HG03521 (cell line): ENCODE results near the gene C22orf31.
"Not testable (repeated sequence)": the region's sequence is repeated elsewhere in the genome, so short reads cannot be mapped to it uniquely, and the experiment has no call there.

Experiments
- ATAC-seq: cut with Tn5 transposase; IDR thresholded peaks from one replicate; pipeline ENCODE4 v1.9.1; 2021; ENCODE audit warnings: mild to moderate bottlenecking, moderate library complexity; ENCODE audit not compliant: unreplicated experiment

C22orf31 gene

DNA sequence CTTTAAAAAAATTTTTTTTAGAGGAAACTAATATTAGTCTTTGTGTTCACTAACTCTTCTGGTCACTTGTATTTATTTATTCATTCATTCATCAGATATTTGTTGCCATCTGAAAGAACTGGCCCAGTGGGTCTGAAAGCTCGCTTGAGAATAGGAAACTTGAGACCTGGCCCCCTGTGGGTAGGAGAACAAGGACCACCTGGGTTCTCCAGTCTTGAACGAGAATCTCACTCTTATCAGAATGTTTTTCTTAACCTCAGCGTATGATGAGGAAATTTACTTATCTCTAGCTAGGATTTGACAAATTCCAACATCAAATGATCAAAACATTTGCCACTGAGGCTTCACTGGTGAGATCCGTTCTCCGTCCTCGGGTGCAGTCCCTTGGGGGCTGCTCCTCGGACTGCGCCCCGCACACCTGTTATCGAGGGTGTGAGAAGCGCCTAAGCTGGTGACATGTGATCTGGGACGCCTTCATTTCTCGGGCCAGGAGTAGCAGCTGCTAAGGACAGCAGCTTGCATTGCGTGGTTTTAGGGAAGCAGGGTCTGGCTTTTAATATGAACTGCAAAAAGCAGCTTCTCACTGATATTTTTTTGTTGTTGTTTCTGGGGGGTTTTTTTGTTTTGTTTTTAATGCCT, 6.3 kb downstream of the C22orf31 start:
- no peak for ATAC-seq

DNA sequence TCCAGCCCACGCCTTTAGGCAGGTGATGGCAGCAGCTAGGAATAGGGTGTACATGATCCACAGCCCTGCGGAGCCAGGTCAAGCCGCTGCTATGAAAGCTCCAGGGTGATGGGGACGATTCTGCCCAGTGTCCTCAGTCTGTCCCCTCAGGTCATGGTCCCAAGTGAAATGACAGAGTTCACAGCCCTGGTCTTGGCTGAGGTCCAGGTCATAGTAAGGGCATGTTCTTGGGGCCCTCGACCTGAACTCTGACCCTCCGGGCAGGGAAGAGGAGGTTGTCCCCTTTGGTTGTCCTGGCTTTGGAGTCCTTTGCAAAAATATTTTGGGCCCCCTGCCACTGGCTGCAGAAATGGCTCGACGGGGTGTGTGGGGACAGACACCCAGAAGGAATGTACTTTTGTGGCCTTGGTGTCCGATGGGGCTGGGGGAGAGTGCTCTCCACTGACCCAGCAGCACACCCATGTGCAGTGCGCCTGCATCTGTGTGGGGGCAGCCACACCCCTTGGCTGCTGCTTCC, 7.3 kb downstream of the C22orf31 start:
- ATAC-seq: no peak

DNA sequence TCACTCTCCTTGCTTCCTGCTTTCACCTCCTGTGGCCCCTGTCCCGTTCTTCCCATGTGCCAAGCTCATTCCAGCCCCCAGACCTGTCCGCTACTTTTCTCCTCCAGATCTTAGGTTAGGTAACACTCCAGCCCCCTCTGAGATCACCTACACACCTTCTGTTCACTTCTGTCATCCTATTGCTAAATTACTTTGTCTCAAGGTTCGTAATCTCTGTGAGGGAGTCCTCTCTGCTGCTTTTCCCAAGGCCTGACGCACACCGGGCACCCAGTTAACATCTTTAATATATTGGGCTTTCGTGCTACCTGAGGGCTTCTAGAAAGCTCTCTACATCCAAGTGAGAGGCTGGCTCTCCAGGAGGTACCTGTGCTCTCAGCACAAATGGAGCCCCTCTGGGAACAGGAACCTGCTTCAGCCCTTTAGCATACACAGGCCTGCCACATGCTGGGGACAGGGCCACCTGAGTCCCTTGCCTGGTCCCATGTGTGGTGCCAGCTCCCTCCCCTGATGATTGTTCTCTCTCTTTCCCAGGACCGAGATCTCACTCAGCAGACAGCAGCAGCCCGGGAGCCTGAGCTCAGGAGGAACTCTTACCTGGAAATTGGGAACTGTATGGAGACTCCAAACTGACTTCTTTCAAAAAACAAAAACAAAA, 8.5 kb downstream of the C22orf31 start:
- ATAC-seq: no peak

GRCh38 chr22:29050457-29050856, 11.2 kb downstream of the C22orf31 start:
- ATAC-seq: no peak

DNA sequence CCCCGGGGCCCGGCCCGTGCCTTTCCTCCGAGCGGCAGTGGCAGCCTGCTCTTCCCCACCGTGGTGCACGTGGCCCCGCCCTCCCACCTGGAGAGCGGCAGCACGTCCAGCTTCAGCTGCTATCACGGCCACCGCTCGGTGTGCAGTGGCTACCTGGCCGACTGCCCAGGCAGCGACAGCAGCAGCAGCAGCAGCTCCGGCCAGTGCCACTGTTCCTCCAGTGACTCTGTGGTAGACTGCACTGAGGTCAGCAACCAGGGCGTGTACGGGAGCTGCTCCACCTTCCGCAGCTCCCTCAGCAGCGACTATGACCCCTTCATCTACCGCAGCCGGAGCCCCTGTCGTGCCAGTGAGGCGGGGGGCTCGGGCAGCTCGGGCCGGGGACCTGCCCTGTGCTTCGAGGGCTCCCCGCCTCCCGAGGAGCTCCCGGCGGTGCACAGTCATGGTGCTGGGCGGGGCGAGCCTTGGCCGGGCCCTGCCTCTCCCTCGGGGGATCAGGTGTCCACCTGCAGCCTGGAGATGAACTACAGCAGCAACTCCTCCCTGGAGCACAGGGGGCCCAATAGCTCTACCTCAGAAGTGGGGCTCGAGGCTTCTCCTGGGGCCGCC, 11.9 kb downstream of the C22orf31 start:
- no peak for ATAC-seq

GRCh38 chr22:29048822-29049654, 12.6 kb downstream of the C22orf31 start:
- no peak for ATAC-seq

DNA sequence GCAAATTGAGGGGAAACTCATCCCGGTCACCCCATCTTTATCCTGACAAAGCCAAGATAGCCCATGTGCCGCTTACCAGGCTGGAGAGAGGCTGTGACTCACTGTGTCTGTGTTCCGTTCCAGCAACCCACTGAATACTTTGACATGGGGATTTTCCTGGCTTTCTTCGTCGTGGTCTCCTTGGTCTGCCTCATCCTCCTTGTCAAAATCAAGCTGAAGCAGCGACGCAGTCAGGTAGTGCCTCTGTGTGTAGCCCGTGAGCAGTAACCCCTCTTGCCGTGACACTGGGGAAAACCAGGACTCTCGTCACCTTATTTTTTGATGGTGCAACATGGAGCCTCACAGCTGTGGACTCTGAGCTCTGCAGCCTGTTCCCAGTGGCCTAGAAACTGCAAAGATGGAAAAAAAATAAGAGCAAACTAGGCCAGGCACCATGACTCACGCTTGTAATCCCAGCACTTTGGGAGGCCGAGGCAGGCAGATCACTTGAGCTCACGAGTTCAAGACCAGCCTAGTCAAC, 16.9 kb downstream of the C22orf31 start:
- no peak for ATAC-seq

GRCh38 chr22:29043906-29044575, 17.6 kb downstream of the C22orf31 start:
- no peak for ATAC-seq

DNA sequence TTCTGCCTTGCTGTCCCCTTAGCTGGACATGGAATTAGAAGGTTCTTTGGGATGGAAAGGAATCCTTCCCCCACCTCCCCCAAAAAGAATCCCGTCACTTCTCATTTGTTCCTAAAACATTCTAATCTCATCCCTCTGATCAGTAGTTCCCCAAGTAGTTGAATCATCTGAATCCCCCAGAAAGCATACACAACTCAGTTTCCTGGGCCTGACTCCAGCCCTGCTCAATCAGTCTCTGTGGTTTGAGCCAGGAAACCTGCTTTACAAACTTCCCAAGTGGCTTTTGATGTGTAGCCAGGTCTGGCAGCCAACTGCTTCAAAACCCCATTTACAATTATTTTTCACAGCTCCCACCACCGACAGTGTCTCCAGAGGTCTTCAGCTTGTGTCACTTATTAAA, 20.2 kb downstream of the C22orf31 start:
- ATAC-seq: no peak

DNA sequence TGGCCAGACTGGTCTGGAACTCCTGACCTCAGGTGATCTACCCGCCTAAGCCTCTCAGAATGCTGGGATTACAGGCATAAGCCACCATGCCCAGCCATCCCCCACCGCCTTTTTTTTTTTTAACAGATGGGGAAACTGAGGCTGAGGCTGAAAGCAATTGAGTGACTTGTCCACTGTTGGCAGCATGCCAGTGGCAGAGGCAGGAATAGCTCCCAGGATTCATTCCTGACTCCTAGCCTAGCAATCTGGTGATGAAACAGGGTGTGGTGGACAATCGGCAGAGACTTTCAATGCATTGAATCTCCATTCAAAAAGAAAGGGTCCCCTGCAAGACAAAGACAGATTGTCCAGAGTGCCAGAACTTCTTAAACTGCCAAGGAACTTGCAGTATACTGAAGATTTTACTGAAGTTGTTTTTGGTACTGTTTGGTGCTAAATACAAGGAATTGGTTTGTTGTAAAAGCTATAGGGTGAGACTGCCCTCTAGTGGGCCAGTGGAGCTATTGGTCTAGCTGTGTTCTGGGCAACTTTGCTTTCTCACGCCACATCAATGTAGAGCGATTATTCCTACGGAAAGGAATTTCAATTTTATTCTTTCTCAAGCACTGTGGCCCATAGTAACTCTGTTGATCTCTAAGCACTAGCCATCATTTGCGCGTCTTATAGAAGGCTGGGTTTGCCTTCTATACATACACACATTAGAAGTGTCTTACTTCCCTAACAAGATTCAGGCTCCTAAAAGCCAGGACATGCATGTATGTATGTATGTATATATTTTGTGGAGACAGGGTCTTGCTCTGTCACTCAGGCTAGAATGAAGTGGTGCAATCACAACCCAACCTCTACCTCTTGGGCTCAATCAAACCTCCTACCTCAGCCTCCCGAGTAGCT, 21.0 kb downstream of the C22orf31 start:
- no peak for ATAC-seq

GRCh38 chr22:29039684-29040083, 21.9 kb downstream of the C22orf31 start:
- ATAC-seq: not testable (repeated sequence)

- no peak for ATAC-seq
These were observed 22.5 kb downstream of the C22orf31 start for GRCh38 chr22:29039148-29039547.

DNA sequence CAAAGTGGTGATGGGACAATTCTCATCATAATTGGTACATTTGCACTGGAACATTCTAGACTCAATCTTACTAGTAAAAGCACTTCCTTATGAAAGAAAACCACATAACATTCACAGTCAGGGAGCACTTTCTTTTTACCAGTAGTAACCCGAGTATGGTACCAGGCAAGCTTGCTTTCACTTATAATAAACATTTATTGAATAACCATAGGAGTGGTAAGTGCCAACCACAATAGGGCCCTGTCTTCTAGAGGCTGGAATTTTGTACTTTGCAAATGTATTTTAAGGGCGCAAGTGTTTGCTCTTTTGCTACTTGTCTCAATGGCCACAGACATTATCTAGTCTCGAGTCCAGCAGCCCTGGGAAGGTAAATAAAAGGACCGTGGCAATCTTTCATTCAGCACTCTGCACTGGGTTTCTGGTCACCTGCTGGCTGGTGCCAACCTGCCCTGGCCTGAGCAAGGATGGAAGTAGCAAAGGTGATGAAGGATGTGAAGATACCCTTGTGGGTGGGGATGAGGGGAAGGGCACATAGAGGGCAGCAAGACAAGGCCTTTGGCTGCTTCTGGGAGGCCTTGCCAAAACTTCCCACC, 24.2 kb downstream of the C22orf31 start:
- ATAC-seq: no peak

DNA sequence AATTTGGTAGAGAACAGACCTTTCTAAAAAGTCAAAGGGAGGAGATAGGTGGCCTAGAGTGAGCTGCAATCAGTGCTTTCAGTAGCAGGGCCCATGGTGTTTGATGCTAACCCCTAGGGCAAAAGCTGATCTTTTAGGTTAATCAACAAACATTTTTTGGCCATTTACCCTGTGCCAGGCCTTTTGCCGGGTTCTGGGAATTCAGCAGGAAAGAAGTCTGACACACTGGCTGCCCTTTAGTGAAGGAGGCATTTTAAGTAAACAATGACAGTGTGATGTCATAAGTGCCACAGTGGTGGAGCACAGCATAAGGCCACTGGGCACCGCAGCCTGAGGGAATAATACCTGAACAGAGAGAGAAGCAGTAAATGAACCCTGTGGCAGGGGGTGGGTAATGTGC, 29.0 kb downstream of the C22orf31 start:
- ATAC-seq: no peak

GRCh38 chr22:29032014-29032475, 29.6 kb downstream of the C22orf31 start:
- ATAC-seq: no peak

- no peak for ATAC-seq
These were observed 30.2 kb downstream of the C22orf31 start for GRCh38 chr22:29031227-29032011.

DNA sequence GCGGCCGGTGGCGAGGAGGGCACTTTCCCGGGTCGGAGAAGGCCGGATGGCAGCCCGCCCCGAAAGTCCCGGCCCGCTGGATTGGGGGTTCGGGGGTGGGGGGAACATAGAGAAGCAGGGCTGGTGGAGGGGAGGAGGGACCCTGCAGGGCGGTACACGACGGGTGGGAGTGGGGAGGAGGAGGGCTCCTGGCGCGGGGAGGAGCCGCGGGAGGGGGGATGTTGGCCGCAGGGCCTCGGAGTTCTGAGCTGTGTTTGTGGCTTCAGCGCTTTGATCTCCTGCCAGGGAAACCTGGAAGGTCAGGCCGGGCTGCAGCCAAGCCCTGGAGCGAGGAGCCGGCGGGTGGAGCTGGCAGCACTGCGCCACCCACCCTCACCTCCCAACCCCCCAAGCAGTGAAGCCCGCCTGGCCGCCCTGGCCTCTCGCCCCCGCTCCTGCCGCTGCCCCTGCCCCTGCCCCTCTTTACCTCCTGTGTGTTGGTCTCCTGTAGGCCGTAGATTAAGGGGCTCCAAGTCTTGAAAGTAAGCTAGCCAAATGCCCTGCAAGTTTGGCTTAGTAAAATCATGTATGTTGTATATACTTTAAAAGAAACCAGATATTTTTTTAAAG, 30.9 kb downstream of the C22orf31 start:
- no peak for ATAC-seq
